NCI-H146 treated with DMSO at 0.1 percent for 48 hours (cell line): ENCODE results near the gene IQCE.
"Not testable (repeated sequence)": the region's sequence is repeated elsewhere in the genome, so short reads cannot be mapped to it uniquely, and the experiment has no call there.

Experiments used
- DNase-seq: peaks from one replicate; lab custom pipeline; 2025; ENCODE audit not compliant: unreplicated experiment; lab: John Stamatoyannopoulos, UW

Gene IQCE

DNA sequence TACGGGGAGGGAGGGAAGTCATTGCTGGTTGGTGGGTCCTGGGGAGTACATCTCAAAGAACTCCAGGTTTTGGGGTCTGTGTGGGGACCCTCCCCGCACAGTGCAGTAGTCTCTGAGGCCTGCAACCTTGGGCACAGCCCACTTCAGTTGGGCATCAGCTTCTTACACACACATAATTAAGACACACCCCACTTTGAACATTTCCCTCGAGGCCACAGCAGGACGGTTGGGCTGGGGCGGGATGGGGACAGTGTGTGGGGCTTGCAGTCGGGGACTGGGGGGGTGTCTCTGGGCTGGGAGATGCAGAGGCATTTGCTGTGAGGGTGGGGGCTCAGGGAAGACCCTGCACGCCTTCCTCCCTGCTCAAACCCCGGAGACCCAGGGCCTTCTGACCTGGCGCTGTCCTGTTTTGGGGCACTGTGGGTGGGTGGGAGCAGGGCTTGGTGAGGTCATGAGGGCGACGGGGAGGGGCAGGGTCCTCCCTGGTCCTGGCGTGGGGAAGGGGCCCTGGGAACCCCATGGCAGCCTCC, 38.0 kb upstream of the IQCE start:
- no peak for DNase-seq

GRCh38 chr7:2521341-2521745, 37.4 kb upstream of the IQCE start:
- no peak for DNase-seq

- no peak for DNase-seq
Observed at GRCh38 chr7:2521952-2522591, 36.7 kb upstream of the IQCE start.

- DNase-seq = no peak
Observed at GRCh38 chr7:2522780-2523433, 35.9 kb upstream of the IQCE start.

GRCh38 chr7:2523461-2523936, 35.3 kb upstream of the IQCE start:
- peak; percentile 60 for DNase-seq

DNA sequence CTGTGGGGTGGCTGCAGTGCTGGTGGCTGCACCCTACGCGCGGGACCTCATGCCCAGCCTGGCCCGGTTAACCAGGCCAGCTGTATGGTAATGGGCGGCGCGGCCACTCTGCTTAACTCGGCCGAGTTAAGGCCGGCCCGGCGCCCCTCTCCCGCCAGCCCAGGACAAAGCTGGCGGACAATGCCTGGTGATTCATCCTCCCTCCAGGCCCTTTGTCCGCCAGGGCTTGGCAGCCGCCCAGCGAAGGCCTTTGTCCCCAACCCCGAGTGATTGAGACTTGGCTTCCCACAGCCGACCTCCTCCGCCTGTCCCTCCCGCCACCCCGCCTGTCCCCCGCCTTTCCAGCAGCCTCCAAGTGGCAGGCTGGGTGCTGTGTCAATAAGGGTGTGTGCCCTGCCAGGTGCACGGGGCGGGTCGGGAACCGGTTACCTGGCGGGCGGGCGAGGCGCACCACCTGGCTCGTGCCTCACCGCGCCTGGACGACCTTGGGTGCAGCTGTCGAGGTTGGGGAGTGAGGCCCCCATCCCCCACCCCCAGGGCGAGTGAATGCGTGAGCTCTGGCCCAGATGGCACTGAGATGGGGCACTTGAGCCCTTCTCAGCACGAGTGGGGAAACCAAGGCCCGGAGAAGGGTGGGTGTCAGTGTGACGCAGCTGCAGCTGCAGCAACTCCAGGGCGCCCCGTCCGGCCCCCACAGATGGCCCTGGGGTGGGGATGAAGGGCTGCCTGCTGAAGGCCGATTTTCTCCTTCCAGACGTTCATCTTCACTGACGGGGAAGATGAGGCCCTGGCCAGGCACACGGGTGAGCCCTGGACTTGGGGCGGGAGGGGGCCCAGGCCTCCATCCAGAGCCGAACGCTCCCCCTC, 34.6 kb upstream of the IQCE start:
- DNase-seq = peak; percentile 96

GRCh38 chr7:2524808-2525657, 33.7 kb upstream of the IQCE start:
- no peak for DNase-seq

DNA sequence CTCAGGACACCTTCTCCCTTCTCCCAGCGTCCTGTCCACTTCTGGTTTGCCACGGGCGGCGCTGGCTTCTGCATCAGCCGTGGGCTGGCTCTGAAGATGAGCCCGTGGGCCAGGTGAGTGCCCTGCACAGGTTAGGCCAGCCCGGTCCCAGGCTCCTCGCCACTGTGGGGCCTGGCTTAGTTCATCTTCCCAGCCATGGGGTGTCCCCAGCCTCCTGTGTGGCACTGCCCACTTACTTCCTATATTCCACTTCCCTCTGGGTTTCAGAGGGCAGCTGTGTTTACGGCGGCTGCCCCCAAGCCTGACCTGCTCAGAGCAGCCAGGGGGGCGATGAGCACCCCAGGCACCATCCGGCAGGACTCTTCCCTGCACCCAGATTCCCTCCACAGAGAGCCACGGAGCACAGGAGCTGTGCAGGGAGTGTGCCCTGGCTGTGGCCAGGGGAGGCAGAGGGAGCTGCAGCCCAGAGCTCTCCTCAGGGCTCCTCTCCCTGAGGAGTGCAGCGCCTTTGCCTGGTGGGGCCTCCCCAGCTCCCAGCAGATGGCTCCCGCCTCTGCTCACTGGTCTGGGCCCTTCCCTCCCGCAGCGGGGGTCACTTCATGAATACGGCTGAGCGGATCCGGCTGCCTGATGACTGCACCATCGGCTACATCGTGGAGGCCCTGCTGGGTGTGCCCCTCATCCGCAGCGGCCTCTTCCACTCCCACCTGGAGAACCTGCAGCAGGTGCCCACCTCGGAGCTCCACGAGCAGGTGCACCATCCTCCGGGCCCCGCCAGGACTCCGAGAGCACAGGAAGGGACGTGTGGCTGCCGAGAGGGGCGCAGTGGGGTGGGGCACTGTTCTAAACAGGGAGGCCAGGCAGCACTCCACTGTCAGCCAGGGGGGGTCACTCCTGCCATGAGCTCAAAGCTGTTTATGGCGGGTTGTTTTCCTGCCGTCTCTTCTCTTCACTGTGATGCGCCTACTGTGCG, 32.8 kb upstream of the IQCE start:
- no peak for DNase-seq

- DNase-seq = no peak
Observed at GRCh38 chr7:2526659-2527504, 31.9 kb upstream of the IQCE start.

- peak; percentile 71 for DNase-seq
Observed at GRCh38 chr7:2527505-2528467, 31.0 kb upstream of the IQCE start.

DNA sequence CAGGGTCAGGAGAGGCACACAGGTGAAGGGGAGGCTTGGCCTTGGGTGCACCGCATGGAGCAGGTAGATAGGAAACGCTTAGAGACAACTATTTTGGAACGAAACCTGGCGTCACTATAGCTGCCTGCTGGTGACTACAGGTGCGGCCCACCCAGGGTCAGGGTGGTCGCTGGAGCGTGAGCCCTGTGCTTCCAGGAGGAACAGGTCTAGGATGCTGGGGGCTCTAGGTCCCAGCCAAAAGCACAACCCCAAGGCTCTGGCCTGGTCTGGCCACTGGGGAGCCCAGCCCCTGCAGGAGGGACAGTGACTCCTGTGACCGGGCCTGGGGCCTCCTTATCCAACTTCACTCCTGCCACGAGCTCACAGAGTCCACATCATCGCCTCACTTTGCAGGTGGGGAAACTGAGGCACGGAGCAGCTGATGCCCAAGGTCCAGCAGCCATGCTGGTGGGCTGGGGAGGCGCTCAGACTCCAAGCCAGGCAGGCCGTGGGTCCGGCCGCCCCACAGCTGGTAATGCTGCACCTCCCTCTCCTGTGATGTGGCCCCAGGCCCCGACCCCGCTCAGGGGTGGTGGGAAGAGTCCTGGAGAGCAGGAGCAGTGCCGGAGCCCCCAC, 30.2 kb upstream of the IQCE start:
- DNase-seq = no peak

- DNase-seq = no peak
Observed at GRCh38 chr7:2529161-2530070, 29.4 kb upstream of the IQCE start.

DNA sequence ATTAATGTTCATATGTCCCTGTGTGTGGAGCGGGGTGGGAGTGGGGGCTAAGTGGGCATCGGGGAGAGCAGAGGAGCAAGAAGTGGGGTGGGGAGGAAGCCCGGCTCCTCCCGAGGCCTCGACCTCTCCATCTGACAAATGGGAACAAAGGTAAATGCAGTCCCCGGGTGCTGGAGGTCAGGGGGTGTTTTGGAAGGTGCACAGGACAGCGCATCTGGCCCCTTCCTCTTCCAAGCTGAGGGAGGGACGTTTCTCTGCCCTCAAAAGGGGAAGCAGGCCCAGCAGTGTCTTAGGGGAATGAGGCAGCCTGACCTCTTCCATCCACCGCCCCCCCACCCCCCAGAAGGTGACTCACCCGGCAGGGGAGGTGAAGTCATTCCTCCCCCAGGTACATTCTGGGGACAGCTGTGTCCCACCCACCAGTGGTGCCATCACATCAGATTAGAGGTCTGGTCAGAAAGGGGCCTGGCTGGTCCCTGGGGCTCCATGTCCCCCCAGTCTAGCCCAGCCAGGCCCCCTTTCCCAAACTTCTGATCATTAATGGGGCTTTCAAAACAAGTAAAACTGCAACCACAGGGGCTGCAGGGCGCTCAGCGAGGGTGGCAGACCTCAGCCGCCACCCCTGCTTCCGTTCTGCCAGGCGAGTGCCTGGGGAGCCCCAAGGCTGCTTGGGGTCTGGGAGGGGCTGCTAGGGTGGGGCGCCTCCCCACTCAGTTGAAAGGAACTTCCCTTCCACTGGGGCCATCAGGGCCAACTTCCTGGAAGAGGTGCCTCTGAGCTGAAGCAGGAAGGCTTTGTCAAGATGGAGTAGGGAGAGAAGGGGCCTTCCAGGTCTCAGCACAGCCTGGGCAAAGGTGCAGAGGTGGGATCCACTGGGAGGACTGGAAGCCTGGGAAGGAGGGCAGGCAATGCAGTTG, 28.4 kb upstream of the IQCE start:
- no peak for DNase-seq

DNA sequence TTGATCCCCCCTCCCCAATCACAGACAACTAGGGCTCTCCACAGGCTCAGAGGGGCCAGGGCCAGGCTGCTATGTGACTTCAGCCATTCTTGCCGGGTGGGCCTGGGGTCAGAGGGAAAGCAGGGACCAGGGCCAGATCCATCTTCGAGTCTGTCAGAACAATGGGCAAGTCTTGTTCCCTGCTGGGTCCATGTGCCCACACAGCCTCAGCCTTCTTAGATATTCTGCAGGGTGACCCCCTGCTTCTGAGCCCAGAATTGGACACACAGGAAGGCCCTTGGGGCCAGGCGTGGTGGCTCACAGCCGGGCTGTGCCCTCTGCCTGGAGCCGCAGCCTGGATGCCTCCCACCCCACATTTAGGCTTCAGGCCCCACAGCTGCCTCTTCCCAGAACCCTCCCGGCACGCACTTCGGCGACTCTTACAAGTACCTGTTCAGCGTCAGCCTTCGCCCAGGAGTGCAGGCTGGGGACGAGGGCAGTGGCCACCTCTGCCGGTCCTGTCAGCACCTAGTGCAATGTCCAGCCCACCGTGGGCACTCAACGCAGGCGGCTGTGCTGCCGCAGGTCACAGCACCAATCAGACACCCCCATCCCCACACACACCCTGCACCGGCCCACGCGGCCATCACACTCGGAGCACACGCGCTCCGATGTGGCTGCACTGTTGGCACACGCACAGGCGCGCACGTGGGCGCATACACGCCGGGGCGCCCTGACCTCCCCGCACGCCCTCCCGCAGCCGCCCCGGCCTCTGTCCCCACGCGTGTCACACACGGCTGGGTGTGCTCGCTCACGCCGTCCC, 27.6 kb upstream of the IQCE start:
- not testable (repeated sequence) for DNase-seq
